Gastroesophageal sphincter (tissue), 4 donors: ENCODE data around the gene VPS4B. TPM values are rescaled to one million over a fixed set of nuclear protein-coding genes. Genes with fewer than 3 reads are reported as not detected.
A peak's percentile ranks its signal among the peaks of the same experiment; 100 is the strongest.

Experiments
- ATAC-seq: fragments of 150-250 bp; one replicate; pipeline ENCODE4 v1.9.1; 2016; ENCODE audit warnings: mild to moderate bottlenecking, moderate library complexity
- H3K27ac ChIP-seq, 4 donors: fragments of 200-600 bp; sonication (generic) in 3 of 4; 1 replicate in 3 of 4; 2 replicates in 1 of 4; pipeline ENCODE4 v1.5.1; 2016 to 2019
- H3K27me3 ChIP-seq: fragments of 200-600 bp; sonication (generic); one replicate; pipeline ENCODE4 v1.5.1; 2019
- H3K36me3 ChIP-seq, 2 donors: fragments of 200-600 bp; sonication (generic); one replicate each; pipeline ENCODE4 v1.5.1; 2019; ENCODE audit warnings: control low read depth in 1 of 2
- H3K4me1 ChIP-seq, 3 donors: fragments of 200-600 bp; sonication (generic); 1 replicate in 2 of 3; 2 replicates in 1 of 3; pipeline ENCODE4 v1.5.1; 2016 to 2019; ENCODE audit warnings: control low read depth in 2 of 3
- H3K4me3 ChIP-seq, 2 donors: fragments of 200-600 bp; sonication (generic); one replicate each; pipeline ENCODE4 v1.5.1; 2019; ENCODE audit warnings: mild to moderate bottlenecking in 1 of 2, moderate library complexity in 1 of 2
- H3K9me3 ChIP-seq, 3 donors: fragments of 200-600 bp; sonication (generic); one replicate each; pipeline ENCODE4 v1.5.1; 2017 to 2019; ENCODE audit warnings: control low read depth in 2 of 3
- EP300 ChIP-seq: sonication (generic); formaldehyde crosslinking; IDR thresholded peaks from one replicate; pipeline ENCODE4 v1.6.1; 2017; ENCODE audit warnings: antibody characterized with exemption, mild to moderate bottlenecking
- POLR2A ChIP-seq, 2 donors: fragments of 450-650 bp; IDR thresholded peaks; one replicate each; pipeline ENCODE4 v1.6.1; 2017; ENCODE audit warnings: antibody characterized with exemption in 2 of 2, mild to moderate bottlenecking in 2 of 2, moderate library complexity in 1 of 2
- POLR2AphosphoS5 ChIP-seq: sonication (generic); formaldehyde crosslinking; IDR thresholded peaks from one replicate; pipeline ENCODE4 v1.6.1; 2017; ENCODE audit warnings: antibody characterized with exemption
- WGBS, 2 donors: methylation state at CpG; one replicate each; pipeline ENCODE4 v1.1.5; 2018; ENCODE audit warnings: low coverage in 1 of 2; 5-methylcytosine and 5-hydroxymethylcytosine counted together
- total RNA-seq, 4 donors: library from RNA; depleted of rRNA; stranded (reverse); fragments of >200 nt; gene quantifications; one replicate each; pipeline ENCODE4 v1.1.0, GENCODE V29; 2016
- TF ChIP-seq, protein P1 (sequence below), 4 experiments: fragments of 200-600 bp in 2 of 4; fragments of 450-650 bp in 2 of 4; sonication (generic) in 1 of 4; IDR thresholded peaks; one replicate each; pipeline ENCODE4 v1.5.1; 2017 to 2019; ENCODE audit warnings: antibody characterized with exemption in 4 of 4, mild to moderate bottlenecking in 2 of 4, moderate library complexity in 2 of 4

VPS4B gene
- total RNA-seq, 4 donors from 2014 or later, result 32.3 to 48.0 (median 33.0) TPM

DNA sequence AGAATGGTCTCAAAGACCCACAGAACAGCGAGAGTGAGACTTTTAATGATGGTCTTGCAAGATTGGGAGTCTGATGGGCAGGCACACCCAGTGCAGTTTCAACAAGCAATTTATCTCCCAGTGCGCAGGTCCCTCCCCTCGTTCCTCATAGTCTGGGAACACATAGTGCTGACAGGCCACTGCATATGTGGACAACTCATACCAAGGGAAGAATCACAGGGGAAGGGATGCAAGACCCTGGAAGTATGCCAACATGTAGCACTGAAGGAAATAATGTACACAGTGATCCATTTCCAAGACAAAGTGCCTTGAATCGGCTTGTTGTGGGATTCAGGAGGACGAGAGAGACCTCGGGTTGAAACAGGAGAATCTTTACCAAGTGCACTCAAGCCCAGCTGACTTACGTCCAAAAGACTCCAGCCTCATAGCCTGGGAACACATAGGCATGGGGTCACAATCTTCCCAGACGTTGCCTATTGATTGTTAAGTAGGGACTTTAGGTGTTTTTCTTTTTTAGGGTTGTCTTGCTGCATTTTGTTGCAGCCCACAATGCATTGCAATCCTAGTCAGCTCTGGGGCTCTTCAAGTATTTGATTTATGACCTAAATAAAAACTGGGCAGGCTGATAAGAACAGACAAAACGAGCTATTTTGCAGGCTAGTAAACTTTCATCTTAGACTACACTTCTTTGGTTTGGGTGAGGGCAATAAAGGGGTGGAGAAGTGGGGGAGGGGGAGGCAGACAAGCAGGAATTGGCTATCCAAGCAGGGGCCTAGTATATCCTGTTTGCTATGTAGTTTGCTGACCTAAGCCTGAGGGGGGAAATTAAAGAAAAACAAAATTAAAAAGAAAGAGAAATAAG lies 29.8 kb upstream of the VPS4B start:
- 35 to 100% methylated on average over 2 to 7 of the region's 9 CpGs for WGBS, 2 donors
- H3K27ac ChIP-seq, result no peak overlapping the region
- H3K4me1 ChIP-seq, result no peaks in the 10 kb centered on the region
- TF ChIP-seq POLR2AphosphoS5 (no peak), EP300 (no peak), POLR2A (IDR thresholded peaks at IDR 0.05) (no peak)
- TF ChIP-seq, protein P1, sequence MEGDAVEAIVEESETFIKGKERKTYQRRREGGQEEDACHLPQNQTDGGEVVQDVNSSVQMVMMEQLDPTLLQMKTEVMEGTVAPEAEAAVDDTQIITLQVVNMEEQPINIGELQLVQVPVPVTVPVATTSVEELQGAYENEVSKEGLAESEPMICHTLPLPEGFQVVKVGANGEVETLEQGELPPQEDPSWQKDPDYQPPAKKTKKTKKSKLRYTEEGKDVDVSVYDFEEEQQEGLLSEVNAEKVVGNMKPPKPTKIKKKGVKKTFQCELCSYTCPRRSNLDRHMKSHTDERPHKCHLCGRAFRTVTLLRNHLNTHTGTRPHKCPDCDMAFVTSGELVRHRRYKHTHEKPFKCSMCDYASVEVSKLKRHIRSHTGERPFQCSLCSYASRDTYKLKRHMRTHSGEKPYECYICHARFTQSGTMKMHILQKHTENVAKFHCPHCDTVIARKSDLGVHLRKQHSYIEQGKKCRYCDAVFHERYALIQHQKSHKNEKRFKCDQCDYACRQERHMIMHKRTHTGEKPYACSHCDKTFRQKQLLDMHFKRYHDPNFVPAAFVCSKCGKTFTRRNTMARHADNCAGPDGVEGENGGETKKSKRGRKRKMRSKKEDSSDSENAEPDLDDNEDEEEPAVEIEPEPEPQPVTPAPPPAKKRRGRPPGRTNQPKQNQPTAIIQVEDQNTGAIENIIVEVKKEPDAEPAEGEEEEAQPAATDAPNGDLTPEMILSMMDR (IDR thresholded peaks at IDR 0.05), result no peak
- ATAC-seq, result no peak
- no peaks in the 10 kb centered on the region for H3K27me3 ChIP-seq
- H3K36me3 ChIP-seq, result no peaks in the 10 kb centered on the region
- no peaks in the 10 kb centered on the region for H3K9me3 ChIP-seq
- H3K4me3 ChIP-seq, result no peak overlapping the region

DNA sequence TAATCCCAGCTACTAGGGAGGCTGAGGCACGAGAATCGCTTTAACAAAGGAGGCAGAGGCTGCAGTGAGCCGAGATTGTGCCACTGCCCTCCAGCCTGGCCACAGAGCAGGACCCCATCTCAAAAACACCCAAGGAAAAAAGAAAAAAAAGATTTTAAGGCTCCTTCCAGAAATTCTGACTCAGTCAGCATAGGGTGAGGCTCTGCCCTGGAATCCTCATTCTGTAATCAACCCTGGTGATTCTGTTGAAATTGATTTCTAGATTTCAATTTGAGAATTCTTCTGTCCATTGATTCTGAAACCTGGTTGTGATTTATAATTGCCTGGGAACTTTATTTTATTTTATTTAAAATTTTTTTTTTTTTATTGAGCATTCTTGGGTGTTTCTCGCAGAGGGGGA lies 27.1 kb upstream of the VPS4B start:
- Histone ChIP-seq H3K27me3 (no peaks in the 10 kb centered on the region), H3K27ac (no peak overlapping the region), H3K36me3 (no peaks in the 10 kb centered on the region), H3K9me3 (no peaks in the 10 kb centered on the region), H3K4me3 (no peak overlapping the region), H3K4me1 (peaks cover 0 to 4% (median 0%) of the 10 kb centered on the region in 3 donors)
- ATAC-seq, result no peak
- TF ChIP-seq POLR2AphosphoS5 (no peak), POLR2A (IDR thresholded peaks at IDR 0.05) (no peak), EP300 (no peak)
- TF ChIP-seq, protein P1 (IDR thresholded peaks at IDR 0.05), result no peak
- WGBS, 2 donors, result 82 to 90% methylated on average over 3 of the region's 4 CpGs

DNA sequence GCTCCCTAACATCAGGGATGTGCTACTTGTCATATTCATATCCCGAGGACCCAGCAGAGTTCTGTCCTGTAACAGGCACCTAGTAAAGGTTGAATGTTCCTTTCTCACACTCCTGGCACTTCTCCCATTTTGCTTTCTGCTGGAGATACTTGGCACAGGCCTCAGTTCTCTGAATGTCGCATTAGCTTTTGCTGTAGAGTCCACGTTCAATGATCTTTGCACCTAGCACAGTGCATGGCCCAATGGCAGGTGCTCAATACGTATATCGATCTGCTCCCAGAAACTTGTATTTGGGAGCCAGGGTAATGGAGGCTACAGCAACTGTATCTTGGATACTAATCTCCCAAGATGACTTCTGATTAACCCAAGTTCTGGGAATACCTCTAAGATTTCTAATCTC lies 24.8 kb upstream of the VPS4B start:
- Histone ChIP-seq H3K4me3 (no peak overlapping the region), H3K27ac (no peak overlapping the region), H3K4me1 (peaks cover 0 to 4% (median 0%) of the 10 kb centered on the region in 3 donors), H3K27me3 (no peaks in the 10 kb centered on the region), H3K9me3 (no peaks in the 10 kb centered on the region), H3K36me3 (no peaks in the 10 kb centered on the region)
- no peak for ATAC-seq
- TF ChIP-seq POLR2A (IDR thresholded peaks at IDR 0.05), result no peak
- TF ChIP-seq, protein P1 (IDR thresholded peaks at IDR 0.05), result no peak
- TF ChIP-seq EP300, result no peak
- no peak for TF ChIP-seq POLR2AphosphoS5
- 73 to 93% methylated on average over 5 of the region's 5 CpGs for WGBS, 2 donors

DNA sequence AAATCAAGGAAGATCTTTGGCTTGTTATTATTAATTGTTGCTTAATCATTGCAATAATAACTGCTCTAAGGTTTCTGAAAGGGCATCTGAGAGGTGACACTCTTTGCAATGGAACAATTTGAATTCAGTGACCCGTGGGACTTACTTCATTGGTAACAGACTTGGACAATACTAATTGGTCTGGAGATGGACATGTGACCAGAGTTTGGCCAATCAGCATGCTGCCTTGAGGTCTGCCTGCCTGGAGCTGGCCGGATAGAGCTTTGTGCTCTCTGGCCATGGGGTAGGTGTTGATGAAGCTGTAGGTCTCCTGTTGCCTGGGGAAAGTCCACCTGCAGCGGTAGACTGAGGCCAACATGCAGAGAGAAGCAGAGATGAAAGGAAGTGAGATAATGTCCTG lies 24.0 kb upstream of the VPS4B start:
- Histone ChIP-seq H3K4me1 (peaks cover 0 to 4% (median 0%) of the 10 kb centered on the region in 3 donors), H3K9me3 (no peaks in the 10 kb centered on the region), H3K4me3 (no peak overlapping the region), H3K27me3 (no peaks in the 10 kb centered on the region), H3K27ac (no peak overlapping the region), H3K36me3 (no peaks in the 10 kb centered on the region)
- no peak for ATAC-seq
- 81 to 100% methylated on average over 1 to 3 of the region's 3 CpGs for WGBS, 2 donors
- TF ChIP-seq, protein P1 (IDR thresholded peaks at IDR 0.05), result no peak
- TF ChIP-seq POLR2A (IDR thresholded peaks at IDR 0.05), result no peak

DNA sequence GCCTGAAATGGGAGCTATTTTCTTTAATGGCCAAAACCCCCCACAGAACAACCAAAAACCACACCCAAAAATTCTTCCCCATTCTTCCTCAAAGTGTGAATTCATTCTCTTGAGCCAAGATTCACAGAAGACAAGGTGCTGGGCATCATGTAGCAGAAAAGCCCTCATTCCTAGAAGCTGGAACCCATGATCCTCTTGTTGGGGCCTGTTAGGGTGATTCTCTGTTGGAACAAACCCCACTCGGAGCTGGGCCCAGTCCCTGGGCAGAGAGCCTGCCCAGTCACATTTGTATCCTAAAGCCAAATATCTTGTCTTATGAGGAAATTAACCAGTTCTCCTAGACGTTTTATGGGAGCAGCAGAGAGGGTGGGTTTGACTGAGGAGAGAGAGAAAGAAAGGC lies 22.8 kb upstream of the VPS4B start:
- 52 to 60% methylated on average over 1 to 2 of the region's 2 CpGs for WGBS, 2 donors
- H3K36me3 ChIP-seq, result no peaks in the 10 kb centered on the region
- H3K9me3 ChIP-seq, result no peaks in the 10 kb centered on the region
- no peak for ATAC-seq
- H3K27me3 ChIP-seq, result no peaks in the 10 kb centered on the region
- peaks cover 0 to 4% (median 0%) of the 10 kb centered on the region in 3 donors for H3K4me1 ChIP-seq
- H3K27ac ChIP-seq, result peak overlapping the region in 3 of 4 donors; percentile 38 to 48 (median 43)
- TF ChIP-seq POLR2AphosphoS5 (no peak), POLR2A (IDR thresholded peaks at IDR 0.05) (no peak), EP300 (no peak)
- TF ChIP-seq, protein P1 (IDR thresholded peaks at IDR 0.05), result no peak
- no peak overlapping the region for H3K4me3 ChIP-seq
